Smooth muscle cell of the brain vasculature (primary cell): ENCODE results near the gene PCCB.
"Not testable (repeated sequence)": the region's sequence is repeated elsewhere in the genome, so short reads cannot be mapped to it uniquely, and the experiment has no call there.

Experiments
- DNase-seq: peaks from one replicate; pipeline ENCODE4 v3.0.0-alpha.2; 2012; ENCODE audit warnings: low read depth, low spot score

The PCCB gene

DNA sequence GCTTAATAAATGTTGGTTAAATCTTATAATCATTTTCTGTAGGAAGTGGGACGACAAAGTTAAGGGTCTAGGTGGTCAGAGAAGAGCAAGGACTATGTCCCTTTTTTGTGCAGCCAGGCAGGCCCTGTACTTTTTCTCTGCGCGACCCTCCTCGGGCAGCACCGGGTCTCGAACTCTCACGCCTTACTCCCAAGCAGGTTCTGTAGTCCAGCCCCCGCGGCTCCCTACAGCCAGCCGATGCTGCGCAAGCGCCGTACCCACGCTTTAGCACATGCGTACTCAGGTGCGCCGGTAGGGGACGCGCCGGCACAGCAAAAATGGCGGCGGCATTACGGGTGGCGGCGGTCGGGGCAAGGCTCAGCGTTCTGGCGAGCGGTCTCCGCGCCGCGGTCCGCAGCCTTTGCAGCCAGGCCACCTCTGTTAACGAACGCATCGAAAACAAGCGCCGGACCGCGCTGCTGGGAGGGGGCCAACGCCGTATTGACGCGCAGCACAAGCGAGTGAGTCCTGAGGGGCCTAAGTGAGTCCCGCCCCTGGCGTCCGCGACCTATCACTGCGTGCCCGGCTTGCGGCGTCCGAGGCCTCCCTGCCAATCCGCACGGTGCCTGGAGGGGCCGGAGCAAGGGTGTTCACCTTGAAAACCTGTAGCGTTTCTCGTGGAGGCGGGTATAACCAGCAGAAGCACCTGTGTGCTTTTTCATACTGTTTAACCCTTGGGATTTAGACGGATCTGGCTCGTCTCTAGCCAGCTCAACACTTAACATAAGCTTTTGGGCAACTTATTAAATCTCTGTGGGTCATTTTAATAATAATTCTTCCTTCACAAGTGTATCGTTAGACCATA lies at the start of gene PCCB:
Gene PCCB, plus strand, starts transcription at position 282 of the 844 bp plus-strand sequence. Its CDS starts 36 bp downstream, at position 318.
- peak; percentile 85 for DNase-seq

DNA sequence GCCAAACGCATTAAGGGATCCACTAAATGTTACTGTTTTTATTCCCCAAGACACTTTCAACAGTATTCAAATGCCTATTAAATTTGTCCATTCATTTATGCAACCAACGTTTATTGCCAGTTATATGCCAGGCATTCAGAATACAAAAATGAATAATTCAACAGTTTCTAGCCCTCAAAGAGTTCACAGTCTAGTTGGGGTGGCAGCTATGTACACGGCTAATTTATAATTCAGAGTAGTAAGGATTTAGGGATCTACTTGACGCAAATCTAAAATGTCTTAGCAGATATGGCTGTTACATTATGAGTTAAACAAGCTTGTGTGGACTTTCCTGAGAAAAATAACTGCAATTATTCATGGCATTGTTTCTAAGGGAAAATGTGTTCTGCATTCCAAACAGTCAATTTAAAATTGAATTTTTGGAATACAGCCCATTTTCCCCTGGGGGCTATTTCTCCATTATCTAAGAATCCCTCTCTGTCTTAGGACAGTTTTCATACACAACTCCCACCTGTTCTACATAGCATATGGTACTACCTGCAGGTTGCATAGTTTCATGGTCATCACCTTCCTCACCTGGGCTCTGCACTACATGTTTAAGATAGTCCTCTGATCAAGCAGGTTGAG lies 42.5 kb upstream of the PCCB start:
- no peak for DNase-seq

DNA sequence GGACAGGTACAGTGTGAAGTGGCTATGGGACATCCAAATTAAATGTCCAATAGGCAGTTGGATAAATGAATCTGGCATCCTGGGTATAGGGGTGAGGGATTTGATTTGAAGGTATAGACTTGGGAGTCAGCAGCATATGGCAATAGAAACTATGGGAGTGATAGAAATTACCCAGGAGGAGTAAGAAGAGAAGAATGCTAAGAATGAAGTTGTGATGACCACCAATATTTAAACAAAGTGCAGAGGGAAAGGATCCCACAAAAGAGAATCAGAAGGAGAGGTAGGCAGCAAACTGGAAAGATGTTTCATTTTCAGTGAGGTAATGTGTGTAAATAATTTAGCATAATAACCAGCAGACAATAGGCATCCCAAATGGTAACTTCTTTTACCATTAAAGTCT lies 40.2 kb upstream of the PCCB start:
- no peak for DNase-seq

DNA sequence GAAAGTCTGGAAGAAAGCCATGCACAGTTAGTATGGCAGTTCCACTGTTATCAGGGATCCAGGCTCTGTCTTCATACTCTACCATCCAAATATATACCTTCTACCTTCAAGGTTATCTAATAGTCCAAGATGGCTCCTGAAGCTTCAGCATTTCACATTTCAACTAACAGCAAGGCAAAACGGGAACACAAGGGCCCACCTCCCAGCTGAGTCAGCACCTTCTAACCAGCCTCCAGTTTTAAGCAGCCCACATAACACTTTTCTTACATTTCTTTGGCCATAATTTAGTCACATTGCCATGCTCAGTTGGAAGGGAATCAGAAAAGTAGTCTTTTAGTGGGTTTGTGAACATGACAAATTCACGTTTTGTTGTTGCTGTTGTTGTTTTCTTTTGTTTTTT lies 38.6 kb upstream of the PCCB start:
- no peak for DNase-seq

DNA sequence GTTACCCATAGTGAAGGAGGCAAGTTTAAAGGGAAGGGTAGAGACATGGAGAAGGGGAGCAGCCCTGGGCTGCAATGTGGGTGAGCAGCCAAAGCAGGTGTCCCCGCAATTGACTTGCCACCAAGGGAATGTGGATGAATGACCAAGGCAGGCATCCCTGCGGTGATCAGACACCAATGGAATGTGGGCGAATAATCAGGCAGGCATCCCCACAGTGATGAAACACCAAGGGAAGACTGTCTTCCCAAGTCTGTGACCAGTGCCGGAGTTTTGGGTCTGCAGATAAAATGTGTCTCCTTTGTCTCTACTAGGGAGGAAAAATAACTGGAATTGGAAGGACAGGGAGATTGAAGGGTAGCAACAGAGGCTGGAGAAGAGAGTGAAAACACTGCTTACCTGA lies 27.4 kb upstream of the PCCB start:
- DNase-seq = not testable (repeated sequence)

DNA sequence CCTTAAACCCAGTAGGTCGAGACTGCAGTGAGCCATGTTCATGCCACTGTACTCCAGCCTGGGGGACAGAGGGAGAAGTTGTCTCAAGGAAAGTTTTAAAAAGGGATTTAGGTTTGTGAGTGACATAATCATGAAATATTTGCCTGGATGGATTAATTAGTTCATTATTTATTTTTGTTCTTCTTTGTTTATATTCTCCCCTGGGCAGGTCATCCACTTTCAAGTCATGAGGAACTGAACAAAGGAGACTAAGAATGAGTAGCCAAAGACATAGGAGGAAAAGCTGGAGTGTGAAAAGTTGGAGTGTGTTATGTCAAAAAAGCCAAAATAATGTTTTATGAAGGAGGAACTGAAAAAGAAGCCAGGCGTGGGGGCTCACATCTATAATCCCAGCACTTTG lies 17.7 kb upstream of the PCCB start:
- no peak for DNase-seq

DNA sequence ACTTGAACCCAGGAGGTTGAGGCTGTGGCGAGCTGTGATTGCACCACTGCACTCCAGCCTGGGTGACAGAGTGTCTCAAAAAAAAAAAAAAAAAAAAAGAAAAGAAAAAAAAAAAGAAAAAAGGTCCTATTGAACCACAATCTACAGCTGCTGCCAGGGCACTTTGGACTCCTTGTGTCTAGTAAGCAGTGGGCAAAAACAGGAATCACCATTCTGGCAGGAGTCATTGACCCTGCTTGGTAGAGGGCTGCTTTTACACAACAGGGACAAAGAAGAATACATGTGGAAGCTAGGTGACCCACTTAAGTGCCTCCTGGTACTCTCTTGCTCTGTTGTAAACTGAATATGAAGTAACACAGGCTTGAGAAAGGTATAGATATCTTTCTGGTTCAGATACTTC lies 14.6 kb upstream of the PCCB start:
- no peak for DNase-seq

DNA sequence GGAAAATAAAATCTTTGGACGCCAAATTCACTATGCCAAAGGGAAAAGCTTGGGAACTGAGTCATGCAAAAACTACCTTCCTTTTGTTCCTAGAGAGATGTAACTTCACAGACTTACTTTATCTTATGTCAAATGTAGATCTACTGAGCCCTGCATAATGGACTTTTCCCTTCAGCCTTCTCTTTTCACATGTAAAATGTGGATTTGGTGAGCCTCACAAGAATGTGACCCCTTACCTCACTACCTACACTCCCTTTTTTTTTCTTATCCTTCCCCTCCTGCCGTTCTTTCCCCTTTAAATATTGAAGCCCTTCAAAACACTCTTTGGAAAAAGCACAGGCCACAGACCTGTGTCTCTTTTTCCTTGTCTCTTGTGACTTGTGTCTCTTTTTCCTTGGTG lies 14.0 kb upstream of the PCCB start:
- no peak for DNase-seq

DNA sequence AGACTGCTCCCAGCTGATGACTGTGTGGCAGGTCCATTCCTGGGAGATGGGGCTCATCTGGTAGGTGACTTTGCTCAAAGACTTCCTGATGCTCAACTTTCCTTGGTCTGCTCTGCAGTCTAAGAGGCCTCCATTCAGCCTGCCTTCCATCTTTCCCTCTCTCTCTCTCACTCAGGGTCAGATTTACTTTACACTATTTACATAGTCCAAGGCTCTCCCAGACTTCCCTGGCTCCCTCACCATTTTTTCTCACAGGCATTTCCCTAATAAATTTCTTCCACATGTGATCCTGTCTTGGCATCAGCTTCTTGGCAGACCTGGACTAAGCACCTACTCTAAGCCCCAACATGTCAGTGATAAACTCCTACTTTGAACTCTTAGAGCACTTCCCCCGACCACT lies 13.0 kb upstream of the PCCB start:
- DNase-seq = no peak

DNA sequence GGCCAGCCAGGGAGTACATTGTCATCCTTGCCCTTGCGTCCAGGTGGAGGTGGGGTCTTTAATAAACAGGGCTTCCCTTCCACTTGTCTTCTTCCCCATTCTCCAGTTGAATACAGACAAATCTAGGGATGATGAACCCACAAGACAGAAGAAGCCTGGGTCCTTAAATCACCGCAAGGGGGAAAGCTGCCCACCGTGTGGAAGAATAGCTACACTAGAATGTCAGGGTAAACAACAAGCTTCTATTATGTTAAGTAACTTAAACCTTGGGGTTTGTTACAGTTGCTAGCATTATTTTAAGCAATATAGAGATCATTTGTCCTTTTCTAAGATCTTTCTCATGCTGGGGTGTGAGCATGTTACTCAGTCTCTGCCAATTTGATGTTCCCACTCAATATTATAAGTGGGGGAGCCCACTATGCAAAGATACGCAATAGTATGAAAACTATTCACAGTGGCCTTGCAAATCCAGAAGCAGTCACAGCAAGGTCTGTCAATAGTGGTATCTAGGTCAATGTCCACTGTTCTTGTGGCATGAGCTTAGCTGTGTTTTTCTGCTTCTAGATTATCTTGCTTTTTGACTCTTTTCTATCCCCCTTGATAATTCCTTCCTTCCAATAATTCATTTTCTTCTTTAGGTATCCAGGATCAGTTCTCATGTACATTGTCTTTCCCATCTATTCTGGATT lies 12.0 kb upstream of the PCCB start:
- no peak for DNase-seq

DNA sequence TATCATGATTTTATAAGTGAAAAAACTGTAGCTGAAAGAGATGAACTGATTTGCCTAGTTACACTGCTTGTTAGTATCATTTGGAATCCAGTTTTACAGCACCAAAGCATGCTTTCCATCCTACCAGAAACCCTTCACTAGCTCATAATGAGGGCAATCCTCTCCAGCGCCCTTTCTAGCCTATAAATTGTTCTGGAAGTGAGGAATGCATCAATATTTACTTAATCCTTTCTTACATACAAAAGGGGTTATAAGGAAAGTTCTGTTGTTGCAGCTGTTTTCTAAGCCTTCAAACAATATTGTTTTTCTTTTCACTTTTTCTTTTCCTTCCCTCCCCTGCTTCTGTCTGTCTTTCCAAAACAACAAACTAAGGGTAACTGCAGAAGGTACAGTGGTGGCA lies 11.0 kb upstream of the PCCB start:
- DNase-seq = no peak

DNA sequence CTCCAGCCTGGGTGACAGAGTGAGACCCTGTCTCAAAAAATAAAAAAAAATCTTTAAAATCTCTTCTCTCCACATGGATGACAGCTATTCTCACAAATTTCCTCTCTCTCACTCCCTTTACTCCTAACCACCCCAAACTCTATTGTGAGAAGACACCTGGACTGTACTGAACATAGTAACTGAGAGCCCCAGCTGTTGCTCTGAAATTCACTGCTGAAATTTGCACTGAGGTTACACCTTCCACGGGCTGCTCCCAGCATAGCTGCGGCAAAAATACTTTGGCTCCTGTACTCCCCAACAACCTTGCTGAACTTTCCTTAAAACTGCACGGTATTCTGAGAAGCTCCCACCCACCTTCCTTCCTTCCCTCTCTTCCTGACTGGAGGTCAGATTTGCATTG lies 4.4 kb upstream of the PCCB start:
- DNase-seq = no peak

DNA sequence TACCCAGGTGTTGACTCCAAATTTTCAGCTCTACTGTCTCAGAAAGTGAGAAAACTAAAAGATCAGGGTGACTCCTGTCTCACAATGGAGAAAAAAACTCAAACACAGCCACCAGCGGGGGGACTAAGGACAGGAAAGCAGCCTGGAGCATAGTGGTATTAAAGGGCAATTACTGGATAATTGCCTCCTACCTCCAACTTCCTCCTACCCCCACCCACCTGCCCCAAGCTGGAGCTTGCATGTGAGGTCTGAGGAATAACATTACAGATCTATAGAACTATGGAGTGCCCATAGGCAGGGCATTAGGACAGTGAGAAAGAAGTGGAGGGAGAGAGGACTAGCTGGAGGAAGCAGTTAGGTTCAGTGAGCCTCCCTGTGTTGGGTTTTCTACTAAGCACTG lies 2.7 kb upstream of the PCCB start:
- DNase-seq = no peak

DNA sequence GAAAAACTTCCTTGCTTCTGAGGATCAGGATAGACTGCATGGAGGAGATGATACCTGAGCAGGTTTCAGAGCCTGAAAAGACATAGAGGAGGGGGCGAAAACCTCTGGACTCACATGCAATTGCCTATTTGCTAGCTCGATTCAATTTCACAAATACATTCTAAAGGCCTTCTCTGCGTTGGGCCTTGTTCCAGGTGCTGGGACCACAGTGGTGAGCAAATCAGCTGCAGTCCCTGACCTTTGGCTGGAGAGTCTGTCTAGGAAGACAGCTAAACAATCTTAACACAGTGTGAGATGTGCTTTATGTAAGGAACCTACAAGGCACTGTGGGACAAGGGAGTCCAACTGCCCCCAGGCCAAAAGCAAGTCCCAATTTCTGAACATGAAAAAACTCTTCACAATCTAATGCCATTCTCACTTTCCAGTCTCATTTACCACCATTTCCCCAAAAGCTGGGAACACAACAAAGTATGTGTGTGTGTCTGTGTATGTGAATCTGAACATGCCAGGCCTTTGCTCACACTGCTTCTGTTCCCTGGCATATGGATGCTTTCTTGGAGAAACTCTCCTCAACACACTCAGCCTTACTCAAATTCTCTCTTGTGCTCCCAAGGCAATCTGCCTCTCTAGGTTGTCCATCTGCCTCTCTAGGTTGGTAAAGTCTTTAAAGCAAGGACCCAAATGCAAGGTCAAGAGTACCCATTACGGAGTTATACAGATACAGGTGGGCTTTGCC lies 2.1 kb upstream of the PCCB start:
- DNase-seq = no peak

DNA sequence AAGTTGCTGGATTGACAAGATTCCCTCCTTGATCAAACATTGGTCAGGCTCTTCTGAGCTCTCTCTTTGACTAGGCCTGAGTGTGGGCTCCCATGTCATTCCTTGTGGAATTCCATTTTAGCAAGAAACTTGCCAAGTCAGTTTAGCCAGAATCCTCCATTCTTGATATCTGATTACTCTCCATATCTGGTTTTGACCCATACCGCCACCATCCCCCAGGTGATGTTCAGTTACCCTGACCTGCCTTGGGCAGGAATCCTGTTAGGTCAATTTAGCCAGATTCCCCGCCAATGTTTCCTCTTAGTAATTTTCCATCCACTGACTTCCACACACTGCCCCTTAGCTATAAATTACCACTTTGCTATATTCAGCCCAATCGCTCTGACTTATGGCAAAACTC lies 1.0 kb upstream of the PCCB start:
- DNase-seq = no peak

DNA sequence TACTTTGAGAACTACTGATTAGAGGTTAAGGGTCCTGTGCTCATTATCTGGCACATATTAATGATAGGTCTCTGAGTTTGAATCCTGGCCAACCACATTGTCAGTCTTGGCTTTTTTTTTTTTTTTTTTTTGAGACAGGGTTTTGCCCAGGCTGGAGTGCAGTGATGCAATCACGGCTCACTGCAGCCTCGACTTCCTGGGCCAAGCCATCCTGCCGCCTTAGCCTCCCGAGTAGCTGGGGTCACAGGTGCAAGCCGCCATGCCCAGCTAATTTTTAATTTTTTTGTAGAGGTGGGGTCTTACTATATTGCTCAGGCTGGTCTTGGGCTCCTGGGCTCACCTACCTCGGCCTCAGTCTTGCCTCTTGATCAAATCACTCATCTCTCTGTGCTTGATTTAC lies 547 bp upstream of the PCCB start:
- no peak for DNase-seq

DNA sequence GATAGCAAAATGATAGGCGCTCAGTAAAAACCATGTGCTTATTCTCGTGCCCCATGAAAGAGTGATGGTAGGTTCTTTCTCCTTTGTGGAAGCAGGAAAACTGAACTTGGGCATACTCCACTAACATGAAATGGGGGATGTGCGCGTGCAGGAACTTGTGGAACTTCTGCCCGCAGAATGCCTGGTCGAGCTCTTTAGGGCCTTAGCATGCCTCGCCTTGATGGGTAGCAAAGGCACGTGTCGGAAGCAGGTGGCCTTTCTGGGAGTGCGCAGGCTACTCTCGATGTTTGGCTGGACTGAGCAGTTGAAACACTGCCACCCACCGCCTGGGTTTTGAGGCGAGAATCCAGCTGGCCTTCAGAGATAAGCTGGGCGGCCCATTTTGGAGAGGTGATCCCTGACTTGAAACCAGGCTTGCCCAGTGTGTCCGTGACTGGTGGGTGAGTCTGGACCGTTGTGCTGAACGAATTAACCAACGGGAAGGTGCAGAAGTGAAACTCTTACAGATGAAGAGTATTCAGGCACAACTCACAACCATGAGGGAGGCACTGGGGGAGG lies 842 bp downstream of the PCCB start:
- DNase-seq = no peak

DNA sequence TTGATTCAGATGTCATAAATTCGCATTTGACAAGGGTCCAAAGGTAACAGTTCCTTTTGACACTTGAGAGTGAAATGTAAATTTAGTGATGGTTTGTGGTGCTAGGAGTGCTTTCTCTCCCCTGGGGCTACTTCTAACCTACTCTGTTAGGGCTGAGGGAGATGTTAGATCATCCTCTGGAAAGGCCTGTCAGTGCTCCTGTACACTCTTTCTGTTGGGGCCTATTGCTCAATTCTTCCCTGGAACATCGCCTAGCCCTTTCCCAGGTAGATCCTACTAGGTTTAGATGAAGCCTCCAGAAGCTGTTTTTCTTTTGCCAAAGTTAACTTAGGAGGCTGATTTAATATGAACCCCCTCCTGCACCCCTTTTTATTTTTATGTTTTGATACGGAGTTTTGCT lies 1.4 kb downstream of the PCCB start:
- DNase-seq = no peak

DNA sequence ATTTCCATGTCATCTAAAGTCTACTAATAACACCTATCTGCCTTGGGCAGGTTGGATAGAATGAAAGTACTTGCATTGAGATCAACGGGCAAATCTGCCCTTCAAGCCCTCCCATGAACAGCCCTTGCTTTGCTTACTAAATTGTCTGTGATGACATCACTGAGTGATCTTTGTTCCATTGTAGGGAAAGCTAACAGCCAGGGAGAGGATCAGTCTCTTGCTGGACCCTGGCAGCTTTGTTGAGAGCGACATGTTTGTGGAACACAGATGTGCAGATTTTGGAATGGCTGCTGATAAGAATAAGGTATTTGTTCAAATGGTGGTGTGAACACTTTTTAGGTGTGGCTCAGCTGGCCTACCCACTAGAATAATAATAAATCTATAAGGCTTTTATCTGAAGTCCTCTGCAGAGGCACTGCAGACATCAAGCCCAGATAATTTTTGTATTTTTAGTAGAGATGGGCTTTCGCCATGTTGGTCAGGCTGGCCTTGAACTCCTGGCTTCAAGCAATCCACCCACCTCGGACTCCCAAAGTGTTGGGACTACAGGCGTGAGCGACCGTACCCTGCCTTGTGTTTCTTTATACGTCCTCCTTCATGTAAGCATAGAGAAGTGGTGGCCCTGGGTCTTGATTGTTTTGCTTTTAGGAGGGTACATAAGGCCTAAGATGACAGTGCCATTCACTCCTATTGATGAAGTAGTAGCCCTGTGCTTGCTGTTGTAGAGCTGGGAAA lies 5.7 kb downstream of the PCCB start:
- DNase-seq = no peak

DNA sequence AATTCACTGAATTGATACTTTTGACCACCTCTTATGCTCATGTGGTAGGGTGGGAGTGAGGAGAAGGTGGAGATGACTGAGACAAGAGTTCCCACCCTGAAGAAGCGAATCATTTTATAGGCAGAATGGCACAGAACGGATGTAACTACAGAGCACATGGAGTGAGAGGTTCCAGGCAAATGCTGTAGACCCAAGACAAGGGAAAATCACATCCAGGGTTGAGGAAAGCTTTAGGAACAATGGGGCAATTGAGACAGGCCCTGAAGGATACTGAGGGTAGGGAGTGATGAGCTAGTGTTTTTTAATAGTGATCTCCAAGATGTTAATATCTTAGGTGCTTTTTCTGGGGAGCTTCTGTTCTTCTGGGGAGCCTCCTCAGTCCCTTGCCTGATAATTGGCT lies 8.1 kb downstream of the PCCB start:
- no peak for DNase-seq

DNA sequence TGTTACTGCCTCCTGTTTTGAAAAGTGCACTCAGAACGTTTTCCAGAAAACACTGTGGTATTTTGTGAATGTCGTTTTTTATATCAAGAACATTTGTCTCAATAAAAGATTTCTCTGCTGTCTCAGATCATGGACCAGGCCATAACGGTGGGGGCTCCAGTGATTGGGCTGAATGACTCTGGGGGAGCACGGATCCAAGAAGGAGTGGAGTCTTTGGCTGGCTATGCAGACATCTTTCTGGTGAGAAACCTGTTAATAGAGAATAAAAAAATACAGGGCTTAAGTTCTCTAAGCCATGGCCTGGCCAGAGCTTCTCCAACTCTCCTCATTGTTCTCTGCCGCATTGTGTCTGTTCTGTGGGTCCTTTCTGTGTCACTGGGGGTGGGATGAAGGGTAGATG lies 11.7 kb downstream of the PCCB start:
- no peak for DNase-seq
